Gastrocnemius medialis (tissue), 4 donors: Measurements from ENCODE around the gene DYRK1A. TPM values are rescaled to one million over a fixed set of nuclear protein-coding genes. Genes with fewer than 3 reads are reported as not detected.

Source experiments
- ATAC-seq, 2 donors: fragments of 150-250 bp; one replicate each; pipeline ENCODE4 v1.9.1; 2016
- DNase-seq, 2 donors: peaks; one replicate each; pipeline ENCODE4 v3.0.0-alpha.2; 2019
- H3K27ac ChIP-seq, 4 donors: fragments of 200-600 bp; sonication (generic); 1 replicate in 1 of 4; 2 replicates in 3 of 4; pipeline ENCODE4 v1.5.1; 2016 to 2018; ENCODE audit warnings: mild to moderate bottlenecking in 2 of 4, moderate library complexity in 1 of 4
- H3K27me3 ChIP-seq, 3 donors: fragments of 200-600 bp; sonication (generic) in 2 of 3; 1 replicate in 1 of 3; 2 replicates in 2 of 3; pipeline versions ENCODE4 v1.5.1 to v1.6.0; 2016 to 2019; ENCODE audit warnings: mild to moderate bottlenecking in 1 of 3, moderate library complexity in 1 of 3
- H3K36me3 ChIP-seq, 2 donors: fragments of 200-600 bp; sonication (generic) in 1 of 2; one replicate each; pipeline ENCODE4 v1.5.1; 2017 to 2018
- H3K4me1 ChIP-seq, 2 donors: fragments of 200-600 bp; sonication (generic) in 1 of 2; one replicate each; pipeline ENCODE4 v1.5.1; 2016 to 2017; ENCODE audit warnings: mild to moderate bottlenecking in 2 of 2
- H3K4me3 ChIP-seq, 4 donors: fragments of 200-600 bp; sonication (generic) in 3 of 4; 1 replicate in 1 of 4; 2 replicates in 3 of 4; pipeline ENCODE4 v1.5.1; 2016 to 2019; ENCODE audit warnings: mild to moderate bottlenecking in 2 of 4
- H3K9me3 ChIP-seq, 3 donors: fragments of 200-600 bp; sonication (generic) in 2 of 3; 1 replicate in 1 of 3; 2 replicates in 2 of 3; pipeline ENCODE4 v1.5.1; 2016 to 2019
- CTCF ChIP-seq, 5 experiments: fragments of 450-650 bp in 3 of 5; fragments of 200-600 bp in 2 of 5; sonication (generic) in 2 of 5; IDR thresholded peaks in 4 of 5; conservative IDR thresholded peaks in 1 of 5; 1 replicate in 4 of 5; 2 replicates in 1 of 5; pipeline ENCODE4 v1.5.1; 2016 to 2019; ENCODE audit warnings: antibody characterized with exemption in 5 of 5, mild to moderate bottlenecking in 3 of 5, moderate library complexity in 3 of 5
- POLR2A ChIP-seq, 2 donors: fragments of 450-650 bp; IDR thresholded peaks; one replicate each; pipeline ENCODE4 v1.6.1; 2017; ENCODE audit warnings: antibody characterized with exemption in 2 of 2, mild to moderate bottlenecking in 2 of 2, moderate library complexity in 2 of 2
- in situ Hi-C, 4 donors: fragments of 200-750 bp; cut with MboI; loops; one replicate each; pipeline versions ENCODE4 v1.15.0 to v1.8.0; 2017; ENCODE audit warnings: low sequenced_read_pairs in 4 of 4
- intact Hi-C: fragments of 100-400 bp; cut with DNase I; formaldehyde crosslinking; loops from one replicate; pipeline ENCODE4 v1.15.1; 2023; ENCODE audit warnings: low total_unique reads
- total RNA-seq, 4 donors: library from RNA; depleted of rRNA; stranded (reverse); fragments of >200 nt; gene quantifications; one replicate each; pipeline versions ENCODE4 v1.1.0 to v1.2.3, GENCODE V29; 2016

Gene DYRK1A
- total RNA-seq, 4 donors from 2014 or later, result 81.0 to 115 (median 95.3) TPM

- Histone ChIP-seq H3K4me1 (peaks cover 43 to 44% of the 10 kb centered on the region in 2 donors), H3K27me3 (no peaks in the 10 kb centered on the region), H3K27ac (peak overlapping the region; percentile 94 to 98 (median 98)), H3K36me3 (no peaks in the 10 kb centered on the region), H3K4me3 (peak overlapping the region in 1 of 4 donors; percentile 80), H3K9me3 (no peaks in the 10 kb centered on the region)
- no peak for ATAC-seq
- in situ Hi-C loops (loop anchor here in 1 of 4 donors (25.0 kb wide), 1 partner anchor 303 kb away; the partner anchor contains the start of gene VPS26C), intact Hi-C loops (loop anchor here (2.0 to 5.0 kb wide), 3 partner anchors 199 to 358 kb away; partner anchors contain the start of gene DYRK1A)
- no peak for DNase-seq
- TF ChIP-seq POLR2A (IDR thresholded peaks at IDR 0.05), result no peak
- TF ChIP-seq CTCF (IDR thresholded peaks at IDR 0.05 in 4 of 5, conservative IDR thresholded peaks at IDR 0.05 in 1 of 5), result no peak
Observed at GRCh38 chr21:37565530-37566223, 199.1 kb downstream of the DYRK1A start.

- no peak overlapping the region for H3K4me3 ChIP-seq
- TF ChIP-seq POLR2A (IDR thresholded peaks at IDR 0.05) (peak; percentile 39 to 66), CTCF (IDR thresholded peaks at IDR 0.05 in 4 of 5, conservative IDR thresholded peaks at IDR 0.05 in 1 of 5) (no peak)
- ATAC-seq (peak; percentile 36 to 57), DNase-seq (peak; percentile 73 to 81)
- H3K36me3 ChIP-seq, result no peaks in the 10 kb centered on the region
- intact Hi-C loops (loop anchor here (5.0 kb wide), 1 partner anchor 360 kb away; no protein-coding TSS in a partner anchor), in situ Hi-C loops (loop anchor here in 1 of 4 donors (25.0 kb wide), 1 partner anchor 305 kb away; the partner anchor contains the start of gene VPS26C)
- no peaks in the 10 kb centered on the region for H3K27me3 ChIP-seq
- H3K9me3 ChIP-seq, result no peaks in the 10 kb centered on the region
- peaks cover 43 to 44% of the 10 kb centered on the region in 2 donors for H3K4me1 ChIP-seq
- H3K27ac ChIP-seq, result peak overlapping the region; percentile 94 to 98 (median 98)
Observed at GRCh38 chr21:37566790-37567615, 200.4 kb downstream of the DYRK1A start.

GRCh38 chr21:37568415-37568814 is 201.8 kb downstream of the DYRK1A start:
- Histone ChIP-seq H3K36me3 (no peaks in the 10 kb centered on the region), H3K4me1 (peaks cover 33 to 34% of the 10 kb centered on the region in 2 donors), H3K27me3 (no peaks in the 10 kb centered on the region), H3K4me3 (no peak overlapping the region), H3K9me3 (no peaks in the 10 kb centered on the region), H3K27ac (peak overlapping the region; percentile 94 to 98 (median 98))
- ATAC-seq (no peak), DNase-seq (no peak)
- intact Hi-C loops (loop anchor here (5.0 kb wide), 1 partner anchor 361 kb away; no protein-coding TSS in a partner anchor), in situ Hi-C loops (loop anchor here in 1 of 4 donors (25.0 kb wide), 1 partner anchor 306 kb away; the partner anchor contains the start of gene VPS26C)
- TF ChIP-seq POLR2A (IDR thresholded peaks at IDR 0.05), result no peak
- TF ChIP-seq CTCF (IDR thresholded peaks at IDR 0.05 in 4 of 5, conservative IDR thresholded peaks at IDR 0.05 in 1 of 5), result no peak

- Histone ChIP-seq H3K4me3 (no peak overlapping the region), H3K4me1 (peaks cover 33 to 34% of the 10 kb centered on the region in 2 donors), H3K9me3 (no peaks in the 10 kb centered on the region), H3K27me3 (no peaks in the 10 kb centered on the region), H3K27ac (peak overlapping the region in 2 of 4 donors; percentile 97 to 98), H3K36me3 (no peaks in the 10 kb centered on the region)
- in situ Hi-C loops (loop anchor here in 1 of 4 donors (25.0 kb wide), 1 partner anchor 307 kb away; the partner anchor contains the start of gene VPS26C), intact Hi-C loops (loop anchor here (5.0 kb wide), 1 partner anchor 362 kb away; no protein-coding TSS in a partner anchor)
- DNase-seq, result no peak
- no peak for ATAC-seq
- TF ChIP-seq CTCF (IDR thresholded peaks at IDR 0.05 in 4 of 5, conservative IDR thresholded peaks at IDR 0.05 in 1 of 5) (no peak), POLR2A (IDR thresholded peaks at IDR 0.05) (no peak)
Observed at GRCh38 chr21:37568916-37569315, 202.3 kb downstream of the DYRK1A start.
